Activated CD4-positive, alpha-beta T cell treated with anti-CD3 and anti-CD28 coated beads, Interleukin-10, Interleukin-2, amounts not matched to agents 100 ng/mL and 50 ng/mL, durations not matched to agents 16 hours and 8 hours (primary cell): ENCODE results near the gene MYO1C.
"Not testable (repeated sequence)": the region's sequence is repeated elsewhere in the genome, so short reads cannot be mapped to it uniquely, and the experiment has no call there.

Experiments
- DNase-seq: peaks from one replicate; pipeline ENCODE4 v3.0.0-alpha.2; 2020

The MYO1C gene

GRCh38 chr17:1455797-1456599 lies 36.5 kb downstream of the MYO1C start, which contains the start of gene CRK:
CRK (minus strand) TSS chr17:1456232; CDS start chr17:1456117, 115 bp downstream.
- DNase-seq: peak; percentile 99

GRCh38 chr17:1455291-1455796 lies 37.1 kb downstream of the MYO1C start:
- peak; percentile 56 for DNase-seq

- no peak for DNase-seq
These were observed 37.9 kb downstream of the MYO1C start for GRCh38 chr17:1454541-1454940.

GRCh38 chr17:1453694-1454093 lies 38.8 kb downstream of the MYO1C start:
- DNase-seq: not testable (repeated sequence)

- DNase-seq: no peak
These were observed 39.6 kb downstream of the MYO1C start for GRCh38 chr17:1452836-1453235.

GRCh38 chr17:1450261-1450660 lies 42.2 kb downstream of the MYO1C start:
- not testable (repeated sequence) for DNase-seq

GRCh38 chr17:1449412-1449967 lies 43.0 kb downstream of the MYO1C start:
- DNase-seq: no peak

- no peak for DNase-seq
These were observed 45.4 kb downstream of the MYO1C start for GRCh38 chr17:1447052-1447451.

GRCh38 chr17:1446201-1446600 lies 46.3 kb downstream of the MYO1C start:
- no peak for DNase-seq

- not testable (repeated sequence) for DNase-seq
These were observed 46.8 kb downstream of the MYO1C start for GRCh38 chr17:1445695-1446094.

GRCh38 chr17:1442721-1443120 lies 49.8 kb downstream of the MYO1C start:
- DNase-seq: not testable (repeated sequence)

GRCh38 chr17:1442187-1442586 lies 50.3 kb downstream of the MYO1C start:
- no peak for DNase-seq

GRCh38 chr17:1440921-1441320 lies 51.6 kb downstream of the MYO1C start:
- no peak for DNase-seq

- DNase-seq: no peak
These were observed 53.8 kb downstream of the MYO1C start for GRCh38 chr17:1438593-1439083.

GRCh38 chr17:1435326-1435725 lies 57.2 kb downstream of the MYO1C start:
- DNase-seq: no peak

- no peak for DNase-seq
These were observed 58.3 kb downstream of the MYO1C start for GRCh38 chr17:1434150-1434549.

- peak; percentile 56 for DNase-seq
These were observed 60.8 kb downstream of the MYO1C start for GRCh38 chr17:1431631-1432104.

- DNase-seq: no peak
These were observed 68.9 kb downstream of the MYO1C start for GRCh38 chr17:1423456-1424135.

- no peak for DNase-seq
These were observed 69.6 kb downstream of the MYO1C start for GRCh38 chr17:1422885-1423284.

GRCh38 chr17:1421470-1421869 lies 71.0 kb downstream of the MYO1C start:
- DNase-seq: no peak

GRCh38 chr17:1420981-1421380 lies 71.5 kb downstream of the MYO1C start:
- no peak for DNase-seq

GRCh38 chr17:1420163-1420562 lies 72.3 kb downstream of the MYO1C start:
- DNase-seq: no peak

GRCh38 chr17:1418476-1418875 lies 74.0 kb downstream of the MYO1C start:
- DNase-seq: not testable (repeated sequence)
